LHCN-M2 (cell line): ENCODE measurements around the gene GSDMA. TPM values are rescaled to one million over a fixed set of nuclear protein-coding genes. Genes with fewer than 3 reads are reported as not detected.

Experiments
- DNase-seq: peaks from one replicate; pipeline ENCODE4 v3.0.0-alpha.2; 2012; ENCODE audit warnings: low read depth
- polyA plus RNA-seq: library from polyadenylated mRNA; unstranded; fragments of >200 nt; gene quantifications from one replicate; pipeline ENCODE4 v1.2.1, GENCODE V29; 2012; ENCODE audit warnings: missing spikeins
- total RNA-seq: library from RNA; depleted of rRNA; stranded (reverse); fragments of >200 nt; gene quantifications from 2 replicates; pipeline ENCODE4 v1.2.3, GENCODE V29; 2014; rRNA removed

The GSDMA gene
- total RNA-seq = not detected in 2 replicates
- polyA plus RNA-seq = not detected

GRCh38 chr17:39962642-39963220 is at the start of gene GSDMA:
Gene GSDMA, plus strand, starts transcription at chr17:39963004. Its CDS starts 2,684 bp downstream, at chr17:39965688.
- DNase-seq = no peak

GRCh38 chr17:39913989-39914388 is 48.8 kb upstream of the GSDMA start:
- DNase-seq = no peak

GRCh38 chr17:39915559-39915958 is 47.2 kb upstream of the GSDMA start:
- DNase-seq = no peak

GRCh38 chr17:39916918-39917317 is 45.9 kb upstream of the GSDMA start:
- peak; percentile 6 for DNase-seq

- no peak for DNase-seq
Observed at GRCh38 chr17:39919087-39919683, 43.6 kb upstream of the GSDMA start.

- DNase-seq = no peak
Observed at GRCh38 chr17:39920218-39921210, 42.3 kb upstream of the GSDMA start.

GRCh38 chr17:39921323-39921722 is 41.5 kb upstream of the GSDMA start:
- DNase-seq = no peak

- DNase-seq = no peak
Observed at GRCh38 chr17:39922006-39922405, 40.8 kb upstream of the GSDMA start.

- DNase-seq = no peak
Observed at GRCh38 chr17:39923230-39923629, 39.6 kb upstream of the GSDMA start.

- peak; percentile 32 for DNase-seq
Observed at GRCh38 chr17:39923836-39924690, 38.7 kb upstream of the GSDMA start.

- no peak for DNase-seq
Observed at GRCh38 chr17:39924691-39925055, 38.1 kb upstream of the GSDMA start.

GRCh38 chr17:39925282-39926134 is 37.3 kb upstream of the GSDMA start:
- no peak for DNase-seq

GRCh38 chr17:39926135-39926587 is 36.6 kb upstream of the GSDMA start:
- DNase-seq = no peak

GRCh38 chr17:39926588-39927100 is 36.2 kb upstream of the GSDMA start:
- DNase-seq = peak; percentile 7

GRCh38 chr17:39927101-39927928 is 35.5 kb upstream of the GSDMA start, which contains the start of the genes LRRC3C and ORMDL3:
Gene LRRC3C, plus strand, starts transcription at chr17:39927732. Its CDS starts 13,792 bp downstream, at chr17:39941524.
Gene ORMDL3, minus strand, starts transcription at chr17:39927601. Its CDS starts 3,398 bp downstream, at chr17:39924203.
- DNase-seq = peak; percentile 87

- DNase-seq = no peak
Observed at GRCh38 chr17:39927929-39928857, 34.6 kb upstream of the GSDMA start.

- peak; percentile 90 for DNase-seq
Observed at GRCh38 chr17:39928858-39929645, 33.8 kb upstream of the GSDMA start.
